ENCODE results near the gene STX2.

- TF ChIP-seq, protein P1, sequence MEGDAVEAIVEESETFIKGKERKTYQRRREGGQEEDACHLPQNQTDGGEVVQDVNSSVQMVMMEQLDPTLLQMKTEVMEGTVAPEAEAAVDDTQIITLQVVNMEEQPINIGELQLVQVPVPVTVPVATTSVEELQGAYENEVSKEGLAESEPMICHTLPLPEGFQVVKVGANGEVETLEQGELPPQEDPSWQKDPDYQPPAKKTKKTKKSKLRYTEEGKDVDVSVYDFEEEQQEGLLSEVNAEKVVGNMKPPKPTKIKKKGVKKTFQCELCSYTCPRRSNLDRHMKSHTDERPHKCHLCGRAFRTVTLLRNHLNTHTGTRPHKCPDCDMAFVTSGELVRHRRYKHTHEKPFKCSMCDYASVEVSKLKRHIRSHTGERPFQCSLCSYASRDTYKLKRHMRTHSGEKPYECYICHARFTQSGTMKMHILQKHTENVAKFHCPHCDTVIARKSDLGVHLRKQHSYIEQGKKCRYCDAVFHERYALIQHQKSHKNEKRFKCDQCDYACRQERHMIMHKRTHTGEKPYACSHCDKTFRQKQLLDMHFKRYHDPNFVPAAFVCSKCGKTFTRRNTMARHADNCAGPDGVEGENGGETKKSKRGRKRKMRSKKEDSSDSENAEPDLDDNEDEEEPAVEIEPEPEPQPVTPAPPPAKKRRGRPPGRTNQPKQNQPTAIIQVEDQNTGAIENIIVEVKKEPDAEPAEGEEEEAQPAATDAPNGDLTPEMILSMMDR (IDR thresholded peaks at IDR 0.05), result no peak
- TF ChIP-seq POLR2A (IDR thresholded peaks at IDR 0.05), result no peak
These were observed 37.7 kb upstream of the STX2 start for GRCh38 chr12:130876758-130877157.

All from lower leg skin (tissue), 3 donors.